ENCODE results near the gene SLC34A1. TPM values are rescaled to one million over a fixed set of nuclear protein-coding genes. Genes with fewer than 3 reads are reported as not detected.
A peak's percentile ranks its signal among the peaks of the same experiment; 100 is the strongest.

SLC34A1 gene
- polyA plus RNA-seq, 1 donor from 2014 or later = not detected

GRCh38 chr5:177447611-177448243, 63.5 kb downstream of the SLC34A1 start:
- peaks cover 26 to 36% (median 28%) of the 10 kb centered on the region in 3 donors for H3K4me1 Mint-ChIP-seq
- no peaks in the 10 kb centered on the region for H3K9me3 Mint-ChIP-seq
- H3K27me3 Mint-ChIP-seq = peaks cover 3% of the 10 kb centered on the region
- peak overlapping the region; percentile 89 to 95 (median 94) for H3K27ac Mint-ChIP-seq
- peaks cover under 1% of the 10 kb centered on the region for H3K36me3 Mint-ChIP-seq
- H3K4me3 Mint-ChIP-seq = peak overlapping the region; percentile 50 to 89 (median 79)

Other genes starting within 250 kb of the SLC34A1 start
- 42.9 TPM for gene RAB24, start 80.7 kb upstream of the SLC34A1 start, polyA plus RNA-seq
- gene PRELID1, start 80.6 kb upstream of the SLC34A1 start, polyA plus RNA-seq = 248 TPM
- gene MXD3, start 72.5 kb upstream of the SLC34A1 start, polyA plus RNA-seq = 4.1 TPM
- 171 TPM for gene LMAN2, start 32.8 kb upstream of the SLC34A1 start, polyA plus RNA-seq
- gene RGS14, start 26.5 kb upstream of the SLC34A1 start, polyA plus RNA-seq = 49.5 TPM
- gene PFN3, start 16.2 kb downstream of the SLC34A1 start, polyA plus RNA-seq = not detected
- 0.78 TPM for gene F12, start 25.1 kb downstream of the SLC34A1 start, polyA plus RNA-seq
- 107 TPM for gene GRK6, start 42.2 kb downstream of the SLC34A1 start, polyA plus RNA-seq
- 23.1 TPM for gene PRR7, start 62.4 kb downstream of the SLC34A1 start, polyA plus RNA-seq
- gene DBN1, start 89.2 kb downstream of the SLC34A1 start, polyA plus RNA-seq = 0.54 TPM
- gene PDLIM7, start 113.2 kb downstream of the SLC34A1 start, polyA plus RNA-seq = 16.3 TPM
- gene DOK3, start 125.4 kb downstream of the SLC34A1 start, polyA plus RNA-seq = 154 TPM
- gene DDX41, start 132.5 kb downstream of the SLC34A1 start, polyA plus RNA-seq = 74.2 TPM
- gene FAM193B, start 170.1 kb downstream of the SLC34A1 start, polyA plus RNA-seq = 4.5 TPM
- gene TMED9, start 207.8 kb downstream of the SLC34A1 start, polyA plus RNA-seq = 96.6 TPM
- gene B4GALT7, start 215.7 kb downstream of the SLC34A1 start, polyA plus RNA-seq = 26.4 TPM